DND-41 (cell line): ENCODE results near the gene CELF1.
A peak's percentile ranks its signal among the peaks of the same experiment; 100 is the strongest.

Source experiments
- ATAC-seq: fragments of 200-7000 bp; cut with Tn5 transposase; 3 replicates; pipeline ENCODE4 v1.9.1; 2021; ENCODE audit warnings: low read depth; ENCODE audit not compliant: insufficient read depth
- DNase-seq: peaks from one replicate; pipeline ENCODE4 v3.0.0-alpha.2; 2020
- H2AFZ ChIP-seq: 2 replicates; pipeline ENCODE4 v1.6.0; 2012; ENCODE audit warnings: low read depth, low read length
- H3K27ac ChIP-seq: 2 replicates; pipeline ENCODE4 v1.5.1; 2012; ENCODE audit warnings: low read length, inconsistent platforms
- H3K27me3 ChIP-seq: fragments of 200-600 bp; sonication (generic); 2 replicates; pipeline ENCODE4 v1.6.0; 2012; ENCODE audit warnings: low read length, mild to moderate bottlenecking, inconsistent platforms; ENCODE audit not compliant: insufficient read depth, poor library complexity
- H3K36me3 ChIP-seq: 2 replicates; pipeline ENCODE4 v1.5.1; 2012; ENCODE audit warnings: low read length, inconsistent platforms; ENCODE audit not compliant: insufficient read depth
- H3K4me1 ChIP-seq: 2 replicates; pipeline ENCODE4 v1.5.1; 2012; ENCODE audit warnings: mild to moderate bottlenecking, low read length; ENCODE audit not compliant: insufficient read depth
- H3K4me2 ChIP-seq: 2 replicates; pipeline ENCODE4 v1.6.0; 2012; ENCODE audit warnings: mild to moderate bottlenecking, moderate library complexity, low read length, inconsistent platforms; ENCODE audit not compliant: insufficient read depth
- H3K4me3 ChIP-seq, 2 experiments: fragments of 200-600 bp in 1 of 2; shearing (Covaris generic) in 1 of 2; 2 replicates each; pipeline ENCODE4 v1.5.1; 2012 to 2016; ENCODE audit warnings: inconsistent platforms in 2 of 2, low read length in 2 of 2, mild to moderate bottlenecking in 2 of 2, low read depth in 1 of 2, moderate library complexity in 1 of 2
- H3K79me2 ChIP-seq: 2 replicates; pipeline ENCODE4 v1.6.0; 2012; ENCODE audit warnings: low read length, inconsistent platforms; ENCODE audit not compliant: insufficient read depth
- H3K9ac ChIP-seq: 2 replicates; pipeline ENCODE4 v1.6.0; 2012; ENCODE audit warnings: low read depth, mild to moderate bottlenecking, inconsistent platforms, low read length, moderate library complexity
- H3K9me3 ChIP-seq: 2 replicates; pipeline ENCODE4 v1.5.1; 2012; ENCODE audit warnings: low read length, moderate library complexity, mild to moderate bottlenecking, inconsistent platforms; ENCODE audit not compliant: insufficient read depth, severe bottlenecking
- H4K20me1 ChIP-seq: 2 replicates; pipeline ENCODE4 v1.6.0; 2012; ENCODE audit warnings: low read length; ENCODE audit not compliant: insufficient read depth
- EZH2 ChIP-seq: IDR thresholded peaks from 3 replicates; pipeline ENCODE4 v1.6.1; 2012; ENCODE audit warnings: borderline replicate concordance, low read depth, mild to moderate bottlenecking, moderate library complexity, low read length, inconsistent platforms; ENCODE audit not compliant: severe bottlenecking
- TF ChIP-seq, protein P1 (sequence below): IDR thresholded peaks from 2 replicates; pipeline ENCODE4 v1.5.1; 2012; ENCODE audit warnings: borderline replicate concordance, low read length, moderate library complexity, mild to moderate bottlenecking; ENCODE audit not compliant: poor library complexity, severe bottlenecking; ENCODE audit errors: extremely low read depth

CELF1 gene

DNA sequence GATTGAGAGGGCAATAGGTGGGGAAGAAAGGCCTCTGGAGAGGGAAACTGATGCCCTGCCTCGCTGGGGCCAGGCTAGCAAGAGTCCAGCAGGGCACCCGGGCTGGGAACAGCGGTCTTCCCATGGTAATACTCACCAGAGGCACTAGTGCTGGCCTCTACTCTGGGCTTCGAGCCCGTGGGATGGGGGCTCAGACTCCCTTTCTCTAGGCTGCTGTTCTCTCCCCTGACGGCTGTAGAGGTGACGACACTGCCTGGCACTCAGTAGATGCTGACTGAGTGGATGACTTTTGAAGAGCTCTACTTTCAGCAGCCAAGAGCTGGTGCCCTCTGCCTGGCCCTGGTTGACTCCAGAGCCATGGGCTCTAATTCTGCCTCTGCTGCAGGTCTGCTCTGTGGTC is 42.1 kb upstream of the CELF1 start:
- Histone ChIP-seq H3K36me3 (no peaks in the 10 kb centered on the region), H3K4me2 (no peak overlapping the region), H3K9ac (no peak overlapping the region), H3K4me1 (no peaks in the 10 kb centered on the region), H3K9me3 (no peaks in the 10 kb centered on the region), H2AFZ (no peak overlapping the region), H3K79me2 (no peaks in the 10 kb centered on the region), H3K4me3 (no peak overlapping the region), H3K27me3 (no peaks in the 10 kb centered on the region), H4K20me1 (no peaks in the 10 kb centered on the region), H3K27ac (no peak overlapping the region)
- TF ChIP-seq, protein P1, sequence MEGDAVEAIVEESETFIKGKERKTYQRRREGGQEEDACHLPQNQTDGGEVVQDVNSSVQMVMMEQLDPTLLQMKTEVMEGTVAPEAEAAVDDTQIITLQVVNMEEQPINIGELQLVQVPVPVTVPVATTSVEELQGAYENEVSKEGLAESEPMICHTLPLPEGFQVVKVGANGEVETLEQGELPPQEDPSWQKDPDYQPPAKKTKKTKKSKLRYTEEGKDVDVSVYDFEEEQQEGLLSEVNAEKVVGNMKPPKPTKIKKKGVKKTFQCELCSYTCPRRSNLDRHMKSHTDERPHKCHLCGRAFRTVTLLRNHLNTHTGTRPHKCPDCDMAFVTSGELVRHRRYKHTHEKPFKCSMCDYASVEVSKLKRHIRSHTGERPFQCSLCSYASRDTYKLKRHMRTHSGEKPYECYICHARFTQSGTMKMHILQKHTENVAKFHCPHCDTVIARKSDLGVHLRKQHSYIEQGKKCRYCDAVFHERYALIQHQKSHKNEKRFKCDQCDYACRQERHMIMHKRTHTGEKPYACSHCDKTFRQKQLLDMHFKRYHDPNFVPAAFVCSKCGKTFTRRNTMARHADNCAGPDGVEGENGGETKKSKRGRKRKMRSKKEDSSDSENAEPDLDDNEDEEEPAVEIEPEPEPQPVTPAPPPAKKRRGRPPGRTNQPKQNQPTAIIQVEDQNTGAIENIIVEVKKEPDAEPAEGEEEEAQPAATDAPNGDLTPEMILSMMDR = no peak
- TF ChIP-seq EZH2 = no peak
- ATAC-seq = peak; percentile 37; the same call in 2 of the 3 replicates
- DNase-seq = no peak

DNA sequence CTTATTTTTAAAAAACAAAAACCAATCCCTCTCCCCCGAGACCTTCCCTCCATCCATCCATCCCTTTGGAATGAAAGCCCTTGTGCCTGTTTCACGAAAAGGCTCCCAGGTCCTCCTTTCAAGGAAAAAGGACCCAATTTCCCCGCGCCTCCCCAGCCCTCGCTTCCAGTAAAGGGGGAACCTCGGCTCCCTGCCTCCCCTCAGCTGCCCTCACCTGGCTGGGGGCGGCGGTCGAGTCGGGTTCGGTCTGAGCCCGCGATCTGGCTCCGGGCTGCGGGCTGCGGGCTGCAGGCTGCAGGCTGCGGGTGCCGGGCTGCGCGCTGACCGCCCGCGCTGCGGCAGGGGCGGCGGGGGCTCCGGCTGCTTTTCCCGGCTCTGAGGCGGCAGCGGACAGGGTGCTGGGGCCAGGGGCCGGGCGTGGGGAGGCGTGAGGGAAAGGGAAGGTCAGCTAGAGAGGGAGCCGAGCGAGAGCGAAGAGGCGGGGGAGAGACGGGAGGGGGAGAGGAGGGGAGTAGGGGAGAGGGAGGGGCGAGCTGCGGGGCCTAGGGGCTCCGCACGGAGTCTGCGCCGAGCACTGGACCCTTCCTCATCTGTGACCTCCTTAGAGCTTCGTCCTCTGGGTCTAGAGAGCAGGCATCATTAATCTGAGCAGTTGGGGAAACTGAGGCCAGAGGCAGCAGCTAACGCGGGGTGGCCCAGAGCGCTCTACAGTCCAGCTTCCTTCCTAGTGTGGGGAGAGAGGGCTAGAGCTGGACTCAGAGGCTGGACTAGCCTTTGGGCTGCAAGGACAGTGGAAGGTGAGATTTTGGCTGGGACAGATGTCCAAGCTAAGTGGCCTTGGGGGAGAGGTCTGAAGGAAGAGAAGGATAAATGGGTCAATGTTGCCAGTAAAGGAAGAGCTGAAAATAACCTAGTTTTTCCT is 41.3 kb upstream of the CELF1 start, which contains the start of gene C1QTNF4:
Gene C1QTNF4, minus strand, starts transcription at position 478 of the 922 bp plus-strand sequence. CDS start 3,601 bp downstream, outside the sequence.
- no peak for ATAC-seq
- Histone ChIP-seq H3K27ac (no peak within 1 kb of the TSS), H3K27me3 (no peaks in the 10 kb centered on the region), H3K4me3 (no peak within 1 kb of the TSS), H3K79me2 (no peaks in the 10 kb centered on the region), H3K36me3 (no peaks in the 10 kb centered on the region), H3K4me1 (no peaks in the 10 kb centered on the region), H3K9ac (no peak within 1 kb of the TSS), H2AFZ (no peak within 1 kb of the TSS), H4K20me1 (no peaks in the 10 kb centered on the region), H3K4me2 (no peak within 1 kb of the TSS), H3K9me3 (no peaks in the 10 kb centered on the region)
- TF ChIP-seq, protein P1 = no peak
- no peak for TF ChIP-seq EZH2
- no peak for DNase-seq

DNA sequence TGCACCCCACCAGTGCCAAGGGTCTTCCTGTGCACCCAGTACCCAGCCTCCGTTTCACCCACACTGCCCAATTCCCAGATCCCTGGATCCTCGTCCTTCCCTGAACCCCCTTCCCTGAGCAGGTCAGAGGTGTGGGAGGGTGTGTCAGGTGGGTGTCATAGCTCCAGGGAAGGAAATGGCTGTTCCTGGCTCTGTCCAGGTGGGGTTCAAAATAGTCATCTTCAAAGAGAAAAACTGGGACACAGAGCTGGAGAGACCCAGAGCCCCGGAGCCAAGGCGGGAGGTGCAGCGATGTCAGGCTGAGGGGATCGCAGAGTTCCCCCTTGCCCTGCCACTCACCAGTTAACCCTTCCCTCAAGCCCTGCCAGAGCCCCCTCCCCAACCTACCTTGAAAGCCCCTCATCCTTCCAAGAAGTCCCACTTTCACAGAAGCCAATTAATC is 40.6 kb upstream of the CELF1 start:
- H3K79me2 ChIP-seq = no peaks in the 10 kb centered on the region
- TF ChIP-seq EZH2 = no peak
- TF ChIP-seq, protein P1 = no peak
- ATAC-seq (no peak), DNase-seq (no peak)
- H3K27me3 ChIP-seq = no peaks in the 10 kb centered on the region
- no peak overlapping the region for H3K27ac ChIP-seq
- H3K4me2 ChIP-seq = no peak overlapping the region
- H3K36me3 ChIP-seq = no peaks in the 10 kb centered on the region
- H3K4me1 ChIP-seq = no peaks in the 10 kb centered on the region
- no peaks in the 10 kb centered on the region for H4K20me1 ChIP-seq
- no peaks in the 10 kb centered on the region for H3K9me3 ChIP-seq
- H3K9ac ChIP-seq = no peak overlapping the region
- H2AFZ ChIP-seq = no peak overlapping the region
- H3K4me3 ChIP-seq = no peak overlapping the region
